GM18870 (cell line): ENCODE measurements around the gene TACR1.
A peak's percentile ranks its signal among the peaks of the same experiment; 100 is the strongest.
"Not testable (repeated sequence)": the region's sequence is repeated elsewhere in the genome, so short reads cannot be mapped to it uniquely, and the experiment has no call there.

Source experiments
- ATAC-seq: cut with Tn5 transposase; IDR thresholded peaks from one replicate; pipeline ENCODE4 v1.9.1; 2021; ENCODE audit warnings: moderate library complexity; ENCODE audit not compliant: unreplicated experiment

The TACR1 gene

GRCh38 chr2:75094405-75094804 is 104.9 kb downstream of the TACR1 start:
- no peak for ATAC-seq

GRCh38 chr2:75090770-75091515 is 108.4 kb downstream of the TACR1 start:
- ATAC-seq = no peak

- ATAC-seq = no peak
Observed at GRCh38 chr2:75089471-75089870, 109.8 kb downstream of the TACR1 start.

GRCh38 chr2:75088791-75089190 is 110.5 kb downstream of the TACR1 start:
- no peak for ATAC-seq

GRCh38 chr2:75087736-75088135 is 111.6 kb downstream of the TACR1 start:
- no peak for ATAC-seq

- no peak for ATAC-seq
Observed at GRCh38 chr2:75079575-75079974, 119.7 kb downstream of the TACR1 start.

- ATAC-seq = no peak
Observed at GRCh38 chr2:75077909-75078308, 121.4 kb downstream of the TACR1 start.

- no peak for ATAC-seq
Observed at GRCh38 chr2:75076088-75076487, 123.2 kb downstream of the TACR1 start.

GRCh38 chr2:75074708-75075107 is 124.6 kb downstream of the TACR1 start:
- no peak for ATAC-seq

- ATAC-seq = no peak
Observed at GRCh38 chr2:75074228-75074627, 125.1 kb downstream of the TACR1 start.

GRCh38 chr2:75071766-75072165 is 127.6 kb downstream of the TACR1 start:
- no peak for ATAC-seq

- ATAC-seq = no peak
Observed at GRCh38 chr2:75068546-75068945, 130.8 kb downstream of the TACR1 start.

- ATAC-seq = no peak
Observed at GRCh38 chr2:75067506-75067905, 131.8 kb downstream of the TACR1 start.

- ATAC-seq = no peak
Observed at GRCh38 chr2:75066121-75066902, 133.0 kb downstream of the TACR1 start.

GRCh38 chr2:75065402-75066008 is 133.8 kb downstream of the TACR1 start:
- no peak for ATAC-seq

- ATAC-seq = no peak
Observed at GRCh38 chr2:75064691-75065396, 134.5 kb downstream of the TACR1 start.

- no peak for ATAC-seq
Observed at GRCh38 chr2:75063906-75064305, 135.4 kb downstream of the TACR1 start.

- no peak for ATAC-seq
Observed at GRCh38 chr2:75058427-75058826, 140.9 kb downstream of the TACR1 start.

GRCh38 chr2:75057150-75057549 is 142.2 kb downstream of the TACR1 start:
- not testable (repeated sequence) for ATAC-seq

- ATAC-seq = peak; percentile 58
Observed at GRCh38 chr2:75055820-75056675, 143.3 kb downstream of the TACR1 start.
